GM18861 (cell line): ENCODE measurements around the gene BRSK1.

ENCODE experiments used
- ATAC-seq: cut with Tn5 transposase; IDR thresholded peaks from one replicate; pipeline ENCODE4 v1.9.1; 2021; ENCODE audit not compliant: unreplicated experiment

BRSK1 gene

GRCh38 chr19:55253842-55254624 lies 29.8 kb upstream of the BRSK1 start:
- ATAC-seq, result peak; percentile 32

- ATAC-seq, result no peak
These were observed 29.2 kb upstream of the BRSK1 start for GRCh38 chr19:55254625-55254977.

DNA sequence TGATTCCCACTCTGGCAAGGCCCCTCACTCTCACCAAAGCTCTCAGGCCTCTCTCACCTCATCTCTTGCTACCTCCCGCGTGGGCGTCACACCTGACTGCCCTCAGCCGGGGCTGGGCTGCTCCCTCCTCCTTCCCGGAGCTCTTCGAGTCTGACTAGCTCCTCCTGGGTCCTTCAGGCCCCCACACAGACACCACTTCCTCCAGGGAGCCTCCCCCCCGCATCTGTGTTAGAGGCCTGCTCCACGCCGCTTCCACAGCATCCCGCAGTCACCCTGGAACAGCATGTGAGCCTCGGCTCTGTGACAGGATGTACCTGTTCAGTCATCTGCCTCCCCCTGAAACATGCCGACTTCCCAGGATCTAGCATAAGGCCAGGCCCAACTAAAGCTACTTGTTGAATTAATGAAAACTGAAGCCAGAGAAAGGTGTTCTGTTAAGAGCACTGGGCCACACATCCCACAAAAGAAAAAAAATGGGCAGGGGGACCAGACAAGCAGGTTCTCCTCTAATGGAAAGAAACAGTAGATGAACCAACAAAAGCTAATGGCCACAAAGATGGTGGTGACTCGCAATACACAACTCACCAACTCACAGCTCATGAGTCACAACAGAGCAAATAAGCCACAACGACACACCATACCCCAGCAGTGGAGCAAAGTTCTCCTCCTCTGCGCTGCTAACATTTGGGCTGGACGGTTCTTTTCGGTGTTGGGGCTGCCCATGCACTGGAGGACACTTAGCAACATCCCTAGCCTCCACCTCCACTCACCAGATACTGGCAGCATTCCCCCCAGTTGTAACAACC lies 28.0 kb upstream of the BRSK1 start:
- ATAC-seq, result no peak

DNA sequence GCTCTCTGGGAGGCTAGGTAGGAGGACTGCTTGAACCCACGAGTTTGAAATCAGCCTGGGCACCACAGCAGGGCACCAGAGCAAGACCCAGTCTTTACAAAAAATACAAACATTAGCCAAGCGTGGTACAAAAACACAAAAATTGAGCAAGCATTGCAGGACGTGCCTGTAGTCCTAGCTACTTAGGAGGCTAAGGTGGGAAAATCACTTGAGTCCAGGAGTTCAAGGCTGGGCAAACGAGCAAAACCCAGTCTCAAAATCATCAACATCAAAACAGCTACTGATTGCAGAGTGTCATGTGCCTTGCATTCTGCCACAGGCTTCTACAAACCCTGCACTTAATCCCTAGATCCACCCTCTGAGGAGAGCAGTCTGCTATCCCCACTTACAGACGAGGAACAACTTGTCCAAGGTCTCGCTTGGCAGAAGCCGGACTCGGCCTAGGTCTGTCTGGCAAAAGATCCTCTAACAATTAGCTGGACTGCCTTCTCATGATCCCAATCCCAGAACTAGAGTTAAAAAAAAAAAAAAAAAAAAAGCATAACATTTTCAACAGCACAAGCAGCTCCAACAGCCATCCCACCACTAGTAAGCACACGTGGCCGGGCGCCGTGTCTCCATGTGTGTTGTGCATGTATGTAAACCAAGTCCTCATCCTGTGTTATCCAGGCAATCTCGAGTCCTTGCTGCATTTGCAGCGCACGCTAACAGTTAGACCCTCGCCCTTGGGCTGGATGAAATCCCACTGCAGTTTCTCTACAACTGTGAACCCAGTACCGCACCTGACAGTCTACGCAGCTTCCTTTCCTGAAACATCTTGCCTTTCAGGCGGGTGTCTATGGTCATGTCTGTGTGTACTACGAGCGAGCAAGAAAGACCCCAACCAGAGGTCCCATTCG lies 27.0 kb upstream of the BRSK1 start:
- no peak for ATAC-seq

DNA sequence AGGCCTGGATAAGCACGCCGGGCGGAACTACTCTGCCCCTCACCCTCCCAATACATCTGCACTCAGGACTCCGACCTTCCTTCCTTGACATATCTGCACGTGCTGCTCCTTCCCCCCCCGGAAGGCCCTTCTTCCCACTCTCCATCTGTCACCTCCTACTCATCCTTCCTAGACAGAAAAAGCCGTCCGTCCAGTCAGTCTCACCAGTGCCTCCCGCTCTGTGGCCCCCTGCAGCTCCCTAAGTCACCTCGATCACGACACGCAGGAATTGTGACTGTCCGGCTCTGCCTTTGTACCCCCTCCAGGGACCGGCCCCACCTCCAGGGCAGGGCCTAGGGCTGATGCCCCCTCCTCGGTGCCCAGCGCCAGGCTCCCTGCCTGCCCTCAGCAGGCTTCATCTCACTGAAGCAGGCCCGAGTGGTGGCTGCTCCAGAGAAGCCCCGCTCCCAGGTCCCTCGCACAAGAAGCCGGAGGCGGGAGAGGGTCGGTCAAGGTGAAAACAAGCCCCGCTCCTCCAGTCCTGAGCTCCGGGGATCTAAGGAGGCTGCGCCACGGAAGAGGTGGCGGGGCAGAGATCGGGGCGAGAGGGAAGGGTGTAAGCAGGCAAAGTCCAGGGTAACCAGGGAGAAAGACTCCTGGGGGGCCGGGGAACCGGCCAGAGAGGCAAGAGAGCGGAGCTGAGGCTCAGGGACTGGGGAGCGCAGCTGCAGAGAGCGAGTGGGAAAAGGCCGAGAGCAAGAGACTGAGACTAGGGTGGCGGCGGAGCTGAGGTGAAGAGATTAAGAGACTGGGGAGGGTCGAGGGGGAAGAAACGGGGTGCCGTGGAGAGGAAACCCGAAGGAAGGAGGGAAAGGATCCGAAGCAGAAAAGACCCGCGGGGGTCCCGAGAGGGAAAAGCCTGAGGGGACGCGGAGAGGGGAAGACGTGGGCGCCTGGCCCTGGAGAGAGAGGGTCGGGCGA lies 26.1 kb upstream of the BRSK1 start:
- no peak for ATAC-seq

DNA sequence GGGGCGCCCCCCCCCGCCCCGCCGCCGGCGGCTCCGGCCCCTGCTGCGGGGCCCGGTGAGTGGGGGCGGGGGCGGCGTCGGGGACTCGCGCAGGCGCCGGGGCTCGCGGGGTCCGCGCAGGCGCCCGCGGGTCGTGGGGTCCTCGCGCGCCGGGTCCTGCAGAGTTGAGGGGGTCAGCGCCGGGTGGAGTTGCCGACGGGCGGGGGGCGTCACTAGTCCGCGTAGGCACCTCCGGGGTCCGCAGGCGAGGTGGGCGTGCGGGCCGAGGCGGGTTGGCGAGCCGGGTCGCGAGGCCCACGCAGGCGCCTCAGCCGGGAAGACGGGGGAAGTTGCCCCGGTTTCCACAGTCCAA lies 25.3 kb upstream of the BRSK1 start:
- no peak for ATAC-seq

DNA sequence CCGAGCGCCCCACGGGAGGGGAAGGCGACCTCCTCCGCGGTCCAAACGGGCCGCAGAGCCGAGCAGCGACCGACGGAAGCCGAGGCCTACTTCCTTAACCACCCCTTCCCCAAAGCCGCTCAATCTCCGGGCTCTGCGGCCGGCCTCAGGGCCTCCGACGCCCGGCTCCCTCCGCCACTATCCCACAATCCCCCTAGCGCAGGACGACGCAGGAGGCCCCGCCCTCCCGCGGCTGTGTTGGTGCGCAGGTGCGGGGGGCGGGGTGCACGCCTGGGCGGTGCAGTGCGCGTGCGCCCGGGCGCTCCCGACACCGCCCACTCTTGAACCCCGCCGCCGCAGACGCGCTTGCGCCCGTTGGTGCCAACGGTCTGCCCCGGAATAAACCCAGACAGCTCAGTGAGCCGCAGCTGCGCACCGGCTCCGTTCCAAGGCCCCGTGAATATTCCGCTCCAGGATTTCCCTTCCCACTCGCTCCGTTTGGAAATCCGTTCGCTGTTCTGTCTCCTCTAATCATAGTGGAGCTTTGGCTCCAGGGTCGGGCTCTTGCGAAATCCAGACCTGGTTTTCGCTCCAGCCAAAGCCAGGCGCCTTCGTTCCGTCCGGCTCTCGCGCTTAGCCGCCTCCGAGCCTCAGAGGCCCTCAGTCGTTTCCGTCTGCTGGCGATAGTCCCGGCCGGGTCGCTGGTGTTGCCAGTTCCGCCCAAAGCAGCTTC lies 24.8 kb upstream of the BRSK1 start, which contains the start of gene PPP6R1:
Gene PPP6R1, minus strand, starts transcription at position 190 of the 712 bp plus-strand sequence. CDS start 11,914 bp downstream, outside the sequence.
- ATAC-seq, result peak; percentile 55

DNA sequence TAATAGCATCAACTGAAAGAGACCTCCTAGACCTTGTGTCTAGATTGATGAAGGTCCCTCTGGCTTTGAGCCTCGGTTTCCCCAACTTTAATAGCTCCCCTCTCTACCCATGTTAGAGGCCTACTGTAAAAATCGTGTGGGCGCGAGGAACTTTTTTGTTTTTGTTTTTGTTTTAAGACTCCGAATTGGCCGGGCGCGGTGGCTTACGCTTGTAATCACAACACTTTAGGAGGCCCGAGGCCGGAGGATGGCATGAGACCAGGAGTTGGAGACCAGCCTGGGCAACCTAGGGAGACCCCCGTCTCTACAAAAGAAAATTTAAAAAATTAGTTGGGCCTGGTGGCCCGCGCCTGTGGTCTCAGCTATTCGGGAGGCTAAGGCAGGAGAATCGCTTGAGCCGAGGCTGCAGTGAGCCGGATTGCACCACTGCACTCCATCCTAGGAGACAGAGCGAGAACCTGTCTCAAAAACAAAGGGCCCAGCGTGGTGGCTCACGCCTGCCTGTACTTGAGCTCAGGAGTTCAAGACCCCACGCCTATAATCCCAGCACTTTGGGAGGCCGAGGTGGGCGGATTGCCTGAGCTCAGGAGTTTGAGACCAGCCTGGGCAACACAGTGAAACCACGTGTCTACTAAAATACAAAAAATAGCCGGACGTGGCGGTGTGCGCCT lies 24.1 kb upstream of the BRSK1 start:
- no peak for ATAC-seq

- no peak for ATAC-seq
These were observed 22.1 kb upstream of the BRSK1 start for GRCh38 chr19:55261671-55262126.

DNA sequence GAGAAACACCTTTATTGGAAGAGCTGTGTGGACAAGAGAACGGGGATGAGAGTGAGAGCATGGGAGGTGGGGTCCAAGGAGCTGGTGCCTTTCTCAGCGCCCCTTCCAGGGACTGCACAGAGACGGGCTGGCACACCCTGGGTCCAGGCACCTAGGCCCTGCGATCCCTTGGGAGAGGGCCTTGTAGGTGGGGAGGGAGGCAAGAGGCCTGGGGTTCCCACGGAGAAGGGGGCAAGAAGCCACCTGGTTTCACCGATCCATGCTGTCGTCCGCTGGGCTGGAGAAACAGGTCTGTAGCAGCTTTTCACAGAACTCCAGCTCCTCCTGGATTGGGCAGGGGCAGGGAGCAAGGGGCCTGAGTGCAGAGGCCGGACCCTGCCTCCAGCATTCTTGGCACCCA lies 21.4 kb upstream of the BRSK1 start:
- no peak for ATAC-seq

DNA sequence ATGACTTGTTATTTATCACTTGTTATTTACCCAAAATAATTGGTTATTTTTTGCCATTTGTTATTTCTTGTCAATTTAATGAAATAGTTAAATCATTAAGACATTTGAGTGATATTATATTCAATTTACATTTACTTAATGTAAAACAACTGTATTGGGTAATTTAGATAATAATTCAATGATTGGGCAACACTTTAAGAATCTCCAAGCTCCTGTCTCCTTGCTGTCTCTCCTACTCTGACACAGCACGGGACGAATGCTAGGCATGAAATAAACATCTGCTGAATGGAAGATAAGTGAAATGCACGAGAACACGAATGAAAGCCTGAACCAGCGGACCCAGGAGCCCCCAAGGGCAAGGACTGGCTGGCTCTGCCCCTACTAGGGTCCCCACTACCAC lies 19.3 kb upstream of the BRSK1 start:
- no peak for ATAC-seq

- ATAC-seq, result no peak
These were observed 18.6 kb upstream of the BRSK1 start for GRCh38 chr19:55265173-55265572.

- no peak for ATAC-seq
These were observed 17.9 kb upstream of the BRSK1 start for GRCh38 chr19:55265723-55266386.

GRCh38 chr19:55266404-55266803 lies 17.4 kb upstream of the BRSK1 start:
- no peak for ATAC-seq

DNA sequence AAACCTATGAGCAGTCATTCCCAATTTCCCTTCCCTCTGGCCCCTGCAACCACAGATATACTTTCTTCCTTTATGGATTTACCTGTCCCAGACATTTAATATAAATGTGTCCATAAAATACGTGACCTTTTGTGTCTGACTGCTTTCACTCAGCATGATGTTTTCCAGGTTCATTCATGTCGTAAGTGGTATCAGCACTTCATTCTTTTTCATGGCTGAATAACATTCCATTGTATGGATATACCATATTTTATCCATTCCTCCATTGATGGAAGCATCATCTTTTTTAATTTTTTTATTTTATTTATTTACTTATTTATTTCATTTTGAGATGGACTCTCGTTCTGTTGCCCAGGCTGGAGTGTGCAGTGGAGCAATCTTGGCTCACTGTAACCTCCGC lies 17.0 kb upstream of the BRSK1 start:
- no peak for ATAC-seq

- ATAC-seq, result no peak
These were observed 14.5 kb upstream of the BRSK1 start for GRCh38 chr19:55269299-55269698.

DNA sequence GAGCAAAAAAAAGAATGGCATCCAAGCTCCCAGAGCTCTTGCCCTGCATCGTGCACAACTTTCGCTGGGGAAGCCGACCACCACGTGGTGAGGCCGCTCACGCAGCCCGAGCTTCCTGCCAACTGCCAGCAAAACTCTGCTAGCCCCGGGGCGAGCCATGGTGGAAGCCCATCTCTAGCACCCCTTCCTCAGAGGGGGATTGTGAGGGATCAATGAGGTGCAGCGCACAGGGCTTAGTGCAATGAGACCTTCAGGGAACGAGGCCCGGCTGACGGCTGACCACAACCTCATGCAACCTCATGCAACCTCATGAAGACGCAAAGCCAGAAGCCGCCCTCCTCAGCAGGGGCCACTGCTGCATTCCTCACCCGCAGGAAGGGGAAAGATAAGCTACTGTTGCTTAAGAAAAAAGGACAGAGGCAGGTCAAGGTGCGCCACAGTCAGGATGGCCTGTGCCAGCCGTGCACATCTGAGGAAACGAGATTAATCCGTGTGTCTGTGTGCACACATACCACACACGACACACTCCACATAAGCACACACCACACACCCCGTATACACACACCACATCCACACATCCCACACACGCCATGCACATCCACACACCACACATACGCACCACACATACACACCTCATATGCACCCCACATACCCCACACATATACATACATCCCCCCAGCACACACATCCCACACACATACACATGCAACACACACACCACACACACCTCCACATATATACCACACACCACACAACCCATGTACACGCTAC lies 13.4 kb upstream of the BRSK1 start:
- no peak for ATAC-seq

- no peak for ATAC-seq
These were observed 11.7 kb upstream of the BRSK1 start for GRCh38 chr19:55272142-55272541.
